Stomach (tissue), 9 donors: ENCODE results near the gene VPS13D. TPM values are rescaled to one million over a fixed set of nuclear protein-coding genes. Genes with fewer than 3 reads are reported as not detected.
A peak's percentile ranks its signal among the peaks of the same experiment; 100 is the strongest.

Experiments used
- DNase-seq, 2 donors: peaks; one replicate each; pipeline versions ENCODE4 v3.0.0 to v3.0.0-alpha.2; 2013 to 2019
- H3K27ac ChIP-seq, 5 donors: fragments of 200-600 bp in 4 of 5; sonication (generic) in 4 of 5; one replicate each; pipeline ENCODE4 v1.5.1; 2013 to 2019; ENCODE audit warnings: mild to moderate bottlenecking in 1 of 5, moderate library complexity in 1 of 5
- H3K27me3 ChIP-seq, 3 donors: fragments of 200-600 bp; sonication (generic); one replicate each; pipeline ENCODE4 v1.5.1; 2017 to 2019; ENCODE audit warnings: mixed run types in 1 of 3
- H3K36me3 ChIP-seq, 4 donors: fragments of 200-600 bp; sonication (generic); 1 replicate in 3 of 4; 2 replicates in 1 of 4; pipeline ENCODE4 v1.5.1; 2016 to 2019
- H3K4me1 ChIP-seq, 4 donors: fragments of 200-600 bp; sonication (generic); one replicate each; pipeline ENCODE4 v1.5.1; 2016 to 2019
- H3K4me3 ChIP-seq, 4 donors: fragments of 200-600 bp; sonication (generic) in 3 of 4; one replicate each; pipeline ENCODE4 v1.5.1; 2016 to 2019; ENCODE audit warnings: mild to moderate bottlenecking in 1 of 4
- H3K9me3 ChIP-seq, 4 donors: fragments of 200-600 bp; sonication (generic); one replicate each; pipeline ENCODE4 v1.5.1; 2016 to 2019
- EP300 ChIP-seq: sonication (generic); formaldehyde crosslinking; IDR thresholded peaks from one replicate; pipeline ENCODE4 v1.6.1; 2017; ENCODE audit warnings: antibody characterized with exemption
- POLR2A ChIP-seq, 4 donors: fragments of 450-650 bp; IDR thresholded peaks; one replicate each; pipeline ENCODE4 v1.6.1; 2016; ENCODE audit warnings: antibody characterized with exemption in 4 of 4, control low read depth in 2 of 4, mild to moderate bottlenecking in 1 of 4, moderate library complexity in 1 of 4
- POLR2AphosphoS5 ChIP-seq, 3 donors: sonication (generic); formaldehyde crosslinking; IDR thresholded peaks; one replicate each; pipeline ENCODE4 v1.6.1; 2016; ENCODE audit warnings: antibody characterized with exemption in 3 of 3
- WGBS, 5 donors: extraction: QIAGEN DNeasy Blood & Tissue Kit in 3 of 5; methylation state at CpG; one replicate each; pipeline versions ENCODE4 v1.1.5 to v1.1.7; 2013 to 2018; 5-methylcytosine and 5-hydroxymethylcytosine counted together
- intact Hi-C: fragments of 100-400 bp; cut with DNase I; formaldehyde crosslinking; loops from one replicate; pipeline ENCODE4 v1.15.1; 2023; ENCODE audit warnings: low total_unique reads
- polyA plus RNA-seq, 3 donors: library from polyadenylated mRNA; stranded (reverse); fragments of 200-250 nt; gene quantifications; one replicate each; pipeline ENCODE4 v1.2.3, GENCODE V29; 2013
- total RNA-seq, 5 donors: library from RNA; depleted of rRNA; stranded (reverse); fragments of >200 nt; gene quantifications; one replicate each; pipeline versions ENCODE4 v1.1.0 to v1.2.3, GENCODE V29; 2014 to 2016
- TF ChIP-seq, protein P1 (sequence below), 7 experiments: fragments of 450-650 bp in 4 of 7; fragments of 200-600 bp in 3 of 7; sonication (generic) in 3 of 7; IDR thresholded peaks; one replicate each; pipeline ENCODE4 v1.5.1; 2016 to 2019; ENCODE audit warnings: antibody characterized with exemption in 7 of 7, control low read depth in 2 of 7, mild to moderate bottlenecking in 1 of 7
- donor health status: healthy with polysubstance abuse.
- donor health status: Bipolar disorder and iron deficiency.
- donor health status: healthy.

The VPS13D gene
- total and polyA plus RNA-seq, 8 donors, result 6.7 to 106 (median 66.5) TPM

DNA sequence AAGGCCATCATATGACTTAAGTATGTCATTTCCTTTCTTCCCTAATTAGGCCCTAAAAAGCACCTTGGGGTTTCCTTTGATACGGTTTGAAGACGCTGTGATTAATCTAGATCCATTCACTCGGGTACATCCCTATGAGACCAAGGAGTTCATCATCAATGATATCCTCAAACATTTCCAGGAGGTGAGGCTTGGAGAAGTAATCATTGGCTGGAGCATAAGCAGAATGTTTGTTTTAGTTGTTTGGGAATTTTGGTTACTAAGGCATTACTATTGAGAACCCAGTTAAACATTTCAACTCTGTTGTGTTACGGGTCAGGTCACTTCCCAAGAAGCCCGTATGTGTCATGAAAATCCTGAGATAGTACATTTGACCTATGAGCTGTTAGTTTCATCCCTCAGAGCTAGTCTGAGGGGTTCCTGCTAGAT lies 185.2 kb downstream of the VPS13D start:
- TF ChIP-seq EP300, result no peak
- TF ChIP-seq POLR2AphosphoS5 (IDR thresholded peaks at IDR 0.05), result peak in 1 of 3 donors; percentile 34
- TF ChIP-seq, protein P1, sequence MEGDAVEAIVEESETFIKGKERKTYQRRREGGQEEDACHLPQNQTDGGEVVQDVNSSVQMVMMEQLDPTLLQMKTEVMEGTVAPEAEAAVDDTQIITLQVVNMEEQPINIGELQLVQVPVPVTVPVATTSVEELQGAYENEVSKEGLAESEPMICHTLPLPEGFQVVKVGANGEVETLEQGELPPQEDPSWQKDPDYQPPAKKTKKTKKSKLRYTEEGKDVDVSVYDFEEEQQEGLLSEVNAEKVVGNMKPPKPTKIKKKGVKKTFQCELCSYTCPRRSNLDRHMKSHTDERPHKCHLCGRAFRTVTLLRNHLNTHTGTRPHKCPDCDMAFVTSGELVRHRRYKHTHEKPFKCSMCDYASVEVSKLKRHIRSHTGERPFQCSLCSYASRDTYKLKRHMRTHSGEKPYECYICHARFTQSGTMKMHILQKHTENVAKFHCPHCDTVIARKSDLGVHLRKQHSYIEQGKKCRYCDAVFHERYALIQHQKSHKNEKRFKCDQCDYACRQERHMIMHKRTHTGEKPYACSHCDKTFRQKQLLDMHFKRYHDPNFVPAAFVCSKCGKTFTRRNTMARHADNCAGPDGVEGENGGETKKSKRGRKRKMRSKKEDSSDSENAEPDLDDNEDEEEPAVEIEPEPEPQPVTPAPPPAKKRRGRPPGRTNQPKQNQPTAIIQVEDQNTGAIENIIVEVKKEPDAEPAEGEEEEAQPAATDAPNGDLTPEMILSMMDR (IDR thresholded peaks at IDR 0.05), result no peak
- no peaks in the 10 kb centered on the region for H3K27me3 ChIP-seq
- 61 to 77% (median 70%) methylated on average over 5 of the region's 5 CpGs for WGBS, 5 donors

DNA sequence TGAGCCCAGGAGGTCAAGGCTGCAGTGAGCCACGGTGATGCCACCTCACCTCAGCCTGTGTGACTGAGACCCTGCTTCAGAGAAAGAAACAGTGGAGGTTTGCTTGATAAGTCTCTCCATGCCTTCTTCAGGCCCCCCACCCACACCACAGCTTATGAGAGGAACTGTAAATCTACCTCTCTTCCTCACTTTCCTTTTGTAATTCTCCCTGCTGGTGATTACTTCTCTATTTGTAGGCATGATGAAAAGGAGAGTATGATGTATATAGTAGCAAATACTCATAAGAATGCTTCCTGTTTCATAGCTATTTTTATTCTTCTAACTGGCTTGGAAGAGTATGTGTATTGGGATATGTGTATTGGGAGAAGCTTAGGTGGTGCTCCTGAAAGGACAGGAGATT lies 186.3 kb downstream of the VPS13D start:
- no peak overlapping the region for H3K27ac ChIP-seq
- no peaks in the 10 kb centered on the region for H3K4me1 ChIP-seq
- no peak overlapping the region for H3K4me3 ChIP-seq
- WGBS, 5 donors, result 93 to 100% (median 95%) methylated on average over 1 of the region's 1 CpG
- DNase-seq, result no peak
- H3K9me3 ChIP-seq, result no peaks in the 10 kb centered on the region
- TF ChIP-seq POLR2AphosphoS5 (IDR thresholded peaks at IDR 0.05), result no peak
- no peak for TF ChIP-seq POLR2A (IDR thresholded peaks at IDR 0.05)
- TF ChIP-seq, protein P1 (IDR thresholded peaks at IDR 0.05), result no peak
- no peak for TF ChIP-seq EP300
- H3K36me3 ChIP-seq, result peaks cover 9 to 67% (median 56%) of the 10 kb centered on the region in 4 donors
- intact Hi-C loops, result no loop called here
- no peaks in the 10 kb centered on the region for H3K27me3 ChIP-seq

More for the DNA sequence above, 185.2 kb downstream of the VPS13D start:
- intact Hi-C loops, result no loop called here
- peaks cover 0 to under 1% (median 0%) of the 10 kb centered on the region in 4 donors for H3K4me1 ChIP-seq
- peaks cover 13 to 63% (median 53%) of the 10 kb centered on the region in 4 donors for H3K36me3 ChIP-seq
- H3K27ac ChIP-seq, result no peak overlapping the region
- H3K9me3 ChIP-seq, result peaks cover 0 to 3% (median 0%) of the 10 kb centered on the region in 4 donors
- DNase-seq, result no peak
- H3K4me3 ChIP-seq, result no peak overlapping the region

DNA sequence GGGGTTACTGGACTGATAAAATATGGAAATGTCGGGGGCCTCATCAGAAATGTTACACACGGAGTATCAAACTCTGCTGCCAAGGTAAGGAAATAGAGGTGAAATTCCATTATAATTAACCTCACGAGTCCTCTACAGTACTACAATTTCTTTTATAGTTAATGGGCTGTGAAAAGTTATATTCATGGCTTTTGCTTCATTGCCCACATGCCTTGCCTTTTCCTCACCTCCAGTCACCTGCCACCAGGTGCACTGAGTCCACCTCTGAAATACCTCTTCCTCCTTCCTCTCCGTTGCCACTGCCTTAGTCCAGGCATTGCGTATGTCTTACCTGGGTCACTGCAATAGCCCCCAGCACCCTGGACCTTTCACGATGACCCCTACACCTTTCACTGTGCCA lies 186.9 kb downstream of the VPS13D start:
- H3K4me1 ChIP-seq, result no peaks in the 10 kb centered on the region
- TF ChIP-seq EP300 (no peak), POLR2AphosphoS5 (IDR thresholded peaks at IDR 0.05) (no peak), POLR2A (IDR thresholded peaks at IDR 0.05) (no peak)
- TF ChIP-seq, protein P1 (IDR thresholded peaks at IDR 0.05), result no peak
- no peak for DNase-seq

DNA sequence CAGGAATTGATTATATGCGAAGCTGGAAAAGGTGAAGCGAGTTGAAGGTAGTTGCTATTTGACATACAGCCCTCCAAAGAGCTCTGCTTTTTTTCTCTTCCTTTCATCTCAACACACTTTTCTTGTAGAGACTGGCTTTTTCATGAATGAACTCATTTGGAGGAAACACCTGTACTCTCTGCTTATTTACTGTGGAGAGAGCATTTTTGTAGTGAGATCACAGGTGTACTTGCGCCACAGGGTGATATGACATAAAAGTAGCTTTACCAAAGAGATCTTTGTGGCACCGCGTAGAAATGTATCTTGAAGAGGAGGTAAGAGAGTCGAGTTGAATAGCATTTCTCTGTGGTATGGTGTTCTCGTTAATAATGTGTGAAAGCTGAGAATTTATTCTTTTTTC lies 187.6 kb downstream of the VPS13D start:
- DNase-seq, result no peak
- TF ChIP-seq POLR2AphosphoS5 (IDR thresholded peaks at IDR 0.05) (no peak), EP300 (no peak), POLR2A (IDR thresholded peaks at IDR 0.05) (no peak)
- Histone ChIP-seq H3K9me3 (no peaks in the 10 kb centered on the region), H3K4me1 (no peaks in the 10 kb centered on the region), H3K27me3 (no peaks in the 10 kb centered on the region), H3K27ac (no peak overlapping the region), H3K4me3 (no peak overlapping the region), H3K36me3 (peaks cover 9 to 62% (median 55%) of the 10 kb centered on the region in 4 donors)
- WGBS, 5 donors, result 91 to 95% (median 94%) methylated on average over 7 of the region's 7 CpGs
- intact Hi-C loops, result no loop called here

More for the DNA sequence above, 186.9 kb downstream of the VPS13D start:
- intact Hi-C loops, result no loop called here
- Histone ChIP-seq H3K27ac (no peak overlapping the region), H3K36me3 (peaks cover 9 to 66% (median 56%) of the 10 kb centered on the region in 4 donors), H3K9me3 (no peaks in the 10 kb centered on the region), H3K27me3 (no peaks in the 10 kb centered on the region), H3K4me3 (no peak overlapping the region)
- WGBS, 5 donors, result 93 to 98% (median 97%) methylated on average over 6 of the region's 6 CpGs

DNA sequence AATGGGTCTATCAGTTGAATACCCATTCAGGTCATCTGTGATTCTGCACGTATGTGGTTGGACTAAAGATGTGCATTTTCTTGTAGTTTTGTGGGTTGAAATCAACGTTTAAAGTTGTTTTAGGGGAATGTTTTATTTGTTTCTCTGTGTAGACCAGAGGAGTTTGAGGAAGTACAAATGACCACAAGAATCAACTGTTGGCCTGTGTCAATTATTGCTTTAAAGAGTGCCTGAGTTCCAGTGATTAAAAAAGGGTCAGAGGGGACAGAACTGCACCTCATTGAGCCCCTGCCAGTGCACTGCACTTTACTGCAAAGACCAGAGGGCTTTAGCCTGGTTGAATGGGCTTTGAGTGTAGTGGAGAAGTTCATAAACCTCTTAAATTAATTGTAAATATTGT lies 190.3 kb downstream of the VPS13D start:
- 55 to 74% (median 72%) methylated on average over 2 of the region's 2 CpGs for WGBS, 5 donors

More for the DNA sequence above, 190.3 kb downstream of the VPS13D start:
- Histone ChIP-seq H3K4me1 (peaks cover 0 to 20% (median 15%) of the 10 kb centered on the region in 4 donors), H3K27ac (no peak overlapping the region), H3K27me3 (no peaks in the 10 kb centered on the region), H3K9me3 (no peaks in the 10 kb centered on the region), H3K4me3 (no peak overlapping the region), H3K36me3 (peaks cover 9 to 55% (median 51%) of the 10 kb centered on the region in 4 donors)
- TF ChIP-seq EP300 (no peak), POLR2A (IDR thresholded peaks at IDR 0.05) (no peak), POLR2AphosphoS5 (IDR thresholded peaks at IDR 0.05) (no peak)
- TF ChIP-seq, protein P1 (IDR thresholded peaks at IDR 0.05), result no peak
- DNase-seq, result no peak
- intact Hi-C loops, result no loop called here
